Measurements from ENCODE around the gene CHPF.

GRCh38 chr2:219553463-219553963, 9.9 kb upstream of the CHPF start:
- TF ChIP-seq CTCF (IDR thresholded peaks at IDR 0.05; ENCODE audit: extremely low read depth in 1 of 2, insufficient read depth in 1 of 2, low read depth in 1 of 2, low read length in 2 of 2), result no peak
- TF ChIP-seq MYC (IDR thresholded peaks at IDR 0.05; ENCODE audit: low read depth, low read length), result no peak
- TF ChIP-seq POLR2A (IDR thresholded peaks at IDR 0.05; ENCODE audit: low read depth, low read length), result no peak
- TF ChIP-seq JUN (IDR thresholded peaks at IDR 0.05; ENCODE audit: borderline replicate concordance, insufficient read depth, insufficient read length, low read depth), result no peak
- TF ChIP-seq EZH2 (IDR thresholded peaks at IDR 0.05; ENCODE audit: borderline replicate concordance, low read depth, low read length, severe bottlenecking), result no peak
- TF ChIP-seq POLR2AphosphoS5 (IDR thresholded peaks at IDR 0.05; ENCODE audit: insufficient read depth, low read depth, low read length), result no peak
- no peak for TF ChIP-seq MAX (IDR thresholded peaks at IDR 0.05; ENCODE audit: insufficient read depth, insufficient read length)
- TF ChIP-seq FOS (IDR thresholded peaks at IDR 0.05; ENCODE audit: borderline replicate concordance, insufficient read depth, low read length), result no peak
- no peak for TF ChIP-seq GATA2 (IDR thresholded peaks at IDR 0.05; ENCODE audit: insufficient read depth, insufficient read length, low read depth, low read length)
